ENCODE measurements around the gene GAPT.
A peak's percentile ranks its signal among the peaks of the same experiment; 100 is the strongest.

GAPT gene

GRCh38 chr5:58491216-58491892, at the start of gene GAPT:
GAPT (plus strand) TSS chr5:58491435; CDS start chr5:58494537, 3,102 bp downstream.
- peak; percentile 92 for DNase-seq

- DNase-seq, result no peak
Measured at GRCh38 chr5:58444805-58445204, 46.4 kb upstream of the GAPT start.

GRCh38 chr5:58446024-58446423, 45.2 kb upstream of the GAPT start:
- no peak for DNase-seq

- DNase-seq, result no peak
Measured at GRCh38 chr5:58447226-58447625, 44.0 kb upstream of the GAPT start.

GRCh38 chr5:58450018-58450417, 41.2 kb upstream of the GAPT start:
- DNase-seq, result no peak

GRCh38 chr5:58450811-58451629, 40.2 kb upstream of the GAPT start:
- DNase-seq, result no peak

- no peak for DNase-seq
Measured at GRCh38 chr5:58451732-58452565, 39.3 kb upstream of the GAPT start.

- DNase-seq, result no peak
Measured at GRCh38 chr5:58452566-58453258, 38.5 kb upstream of the GAPT start.

- no peak for DNase-seq
Measured at GRCh38 chr5:58453306-58453705, 37.9 kb upstream of the GAPT start.

- DNase-seq, result no peak
Measured at GRCh38 chr5:58454025-58454424, 37.2 kb upstream of the GAPT start.

GRCh38 chr5:58455066-58455465, 36.2 kb upstream of the GAPT start:
- DNase-seq, result no peak

GRCh38 chr5:58455480-58455879, 35.8 kb upstream of the GAPT start:
- no peak for DNase-seq

GRCh38 chr5:58456026-58456425, 35.2 kb upstream of the GAPT start:
- DNase-seq, result no peak

- DNase-seq, result no peak
Measured at GRCh38 chr5:58456486-58456885, 34.7 kb upstream of the GAPT start.

- DNase-seq, result no peak
Measured at GRCh38 chr5:58457050-58457449, 34.2 kb upstream of the GAPT start.

- DNase-seq, result no peak
Measured at GRCh38 chr5:58458141-58458742, 33.0 kb upstream of the GAPT start.

- no peak for DNase-seq
Measured at GRCh38 chr5:58458743-58459145, 32.5 kb upstream of the GAPT start.

GRCh38 chr5:58459146-58460001, 31.9 kb upstream of the GAPT start:
- peak; percentile 36 for DNase-seq

- peak; percentile 85 for DNase-seq
Measured at GRCh38 chr5:58460002-58460731, 31.1 kb upstream of the GAPT start, which contains the start of gene PLK2. PLK2 (minus strand) TSS chr5:58460086; CDS start chr5:58459959, 127 bp downstream.

- peak; percentile 94 for DNase-seq
Measured at GRCh38 chr5:58460732-58461286, 30.4 kb upstream of the GAPT start.
